HEK293 (cell line): ENCODE measurements around the gene HOTAIR.
A peak's percentile ranks its signal among the peaks of the same experiment; 100 is the strongest.

Source experiments
- CTCF ChIA-PET: fragments of 350-600 bp; formaldehyde crosslinking; extraction: SDS; loops from one replicate; lab custom pipeline; 2021; ENCODE audit warnings: antibody characterized with exemption; lab: Yijun Ruan, JAX
- POLR2A ChIA-PET: fragments of 300-600 bp; formaldehyde crosslinking; extraction: SDS; loops from one replicate; lab custom pipeline; 2020; ENCODE audit warnings: antibody characterized with exemption, inconsistent platforms; lab: Yijun Ruan, JAX
- H3K27ac ChIP-seq: fragments of 200-500 bp; sonication (Bioruptor generic); 2 replicates; pipeline ENCODE4 v1.5.1; 2014; ENCODE audit warnings: low read depth, low read length, control low read depth, inconsistent platforms; ENCODE audit errors: extremely low read depth
- H3K36me3 ChIP-seq, 2 experiments: fragments of 200-500 bp in 1 of 2; sonication (Bioruptor generic) in 1 of 2; 1 replicate in 1 of 2; 2 replicates in 1 of 2; pipeline ENCODE4 v1.5.1; 2014 to 2017; ENCODE audit warnings: inconsistent platforms in 2 of 2, low read length in 2 of 2; ENCODE audit not compliant: control insufficient read depth in 2 of 2, insufficient read depth in 1 of 2
- H3K4me1 ChIP-seq: fragments of 200-500 bp; sonication (Bioruptor generic); 2 replicates; pipeline ENCODE4 v1.5.1; 2014; ENCODE audit warnings: mild to moderate bottlenecking, low read length, inconsistent platforms; ENCODE audit not compliant: control insufficient read depth, insufficient read depth
- H3K4me3 ChIP-seq: 2 replicates; pipeline ENCODE4 v1.5.1; 2011; ENCODE audit warnings: low read depth, mild to moderate bottlenecking, control low read depth, low read length, moderate library complexity
- H3K9me3 ChIP-seq: fragments of 200-500 bp; sonication (Bioruptor generic); 2 replicates; pipeline ENCODE4 v1.5.1; 2014; ENCODE audit warnings: low read depth, low read length, inconsistent platforms; ENCODE audit not compliant: control insufficient read depth, insufficient read depth
- OVOL3 ChIP-seq: fragments of 450-650 bp; formaldehyde crosslinking; IDR thresholded peaks from 2 replicates; pipeline ENCODE4 v1.5.1; 2016; ENCODE audit warnings: missing biosample characterization, missing genetic modification characterization
- TCF7L2 ChIP-seq: IDR thresholded peaks from 2 replicates; pipeline ENCODE4 v1.6.1; 2011; ENCODE audit warnings: low read depth, mild to moderate bottlenecking, inconsistent platforms, low read length, moderate library complexity, borderline replicate concordance
- YY1 ChIP-seq: fragments of 450-650 bp; formaldehyde crosslinking; IDR thresholded peaks from 2 replicates; pipeline ENCODE4 v1.5.1; 2018; ENCODE audit warnings: missing biosample characterization, missing genetic modification characterization
- ZBTB48 ChIP-seq: fragments of 450-650 bp; formaldehyde crosslinking; IDR thresholded peaks from 2 replicates; pipeline ENCODE4 v1.5.1; 2016; ENCODE audit warnings: missing biosample characterization, missing genetic modification characterization
- ZFP69B ChIP-seq: fragments of 450-650 bp; formaldehyde crosslinking; IDR thresholded peaks from 2 replicates; pipeline ENCODE4 v1.5.1; 2016; ENCODE audit warnings: missing biosample characterization, missing genetic modification characterization
- ZNF2 ChIP-seq: fragments of 450-650 bp; formaldehyde crosslinking; IDR thresholded peaks from 2 replicates; pipeline ENCODE4 v1.5.1; 2016; ENCODE audit warnings: missing biosample characterization, missing genetic modification characterization
- ZNF24 ChIP-seq: fragments of 450-650 bp; formaldehyde crosslinking; IDR thresholded peaks from 2 replicates; pipeline ENCODE4 v1.5.1; 2016; ENCODE audit warnings: missing biosample characterization, missing genetic modification characterization
- ZNF292 ChIP-seq: fragments of 450-650 bp; formaldehyde crosslinking; IDR thresholded peaks from 2 replicates; pipeline ENCODE4 v1.5.1; 2016; ENCODE audit warnings: low read depth, missing biosample characterization, missing genetic modification characterization, borderline replicate concordance
- ZNF341 ChIP-seq: fragments of 450-650 bp; formaldehyde crosslinking; IDR thresholded peaks from 2 replicates; pipeline ENCODE4; 2016; ENCODE audit warnings: low read depth, missing biosample characterization, missing genetic modification characterization
- ZNF354C ChIP-seq: fragments of 450-650 bp; formaldehyde crosslinking; IDR thresholded peaks from 2 replicates; pipeline ENCODE4 v1.5.1; 2016; ENCODE audit warnings: missing biosample characterization, missing genetic modification characterization, low read depth, borderline replicate concordance
- ZNF37A ChIP-seq: fragments of 450-650 bp; IDR thresholded peaks from 2 replicates; pipeline ENCODE4 v1.5.1; 2018; ENCODE audit warnings: missing biosample characterization, missing genetic modification characterization
- ZNF391 ChIP-seq: fragments of 450-650 bp; formaldehyde crosslinking; IDR thresholded peaks from 2 replicates; pipeline ENCODE4 v1.5.1; 2016; ENCODE audit warnings: low read depth, missing biosample characterization, missing genetic modification characterization, borderline replicate concordance
- ZNF423 ChIP-seq: fragments of 450-650 bp; formaldehyde crosslinking; IDR thresholded peaks from 2 replicates; pipeline ENCODE4 v1.5.1; 2016; ENCODE audit warnings: missing biosample characterization, missing genetic modification characterization
- ZNF555 ChIP-seq: fragments of 450-650 bp; formaldehyde crosslinking; conservative IDR thresholded peaks from 2 replicates; pipeline ENCODE4 v1.5.1; 2017; ENCODE audit warnings: missing biosample characterization, mild to moderate bottlenecking, missing genetic modification characterization, inconsistent platforms
- ZNF621 ChIP-seq: fragments of 450-650 bp; formaldehyde crosslinking; IDR thresholded peaks from 2 replicates; pipeline ENCODE4 v1.5.1; 2017; ENCODE audit warnings: missing biosample characterization, missing genetic modification characterization
- ZNF623 ChIP-seq: fragments of 450-650 bp; formaldehyde crosslinking; IDR thresholded peaks from 2 replicates; pipeline ENCODE4 v1.5.1; 2016; ENCODE audit warnings: missing biosample characterization, missing genetic modification characterization
- ZNF639 ChIP-seq: fragments of 450-650 bp; formaldehyde crosslinking; IDR thresholded peaks from 2 replicates; pipeline ENCODE4 v1.5.1; 2016; ENCODE audit warnings: missing biosample characterization, missing genetic modification characterization
- ZNF677 ChIP-seq: fragments of 450-650 bp; IDR thresholded peaks from 2 replicates; pipeline ENCODE4 v1.5.0; 2018; ENCODE audit warnings: missing biosample characterization, mild to moderate bottlenecking, missing genetic modification characterization, moderate library complexity
- ZNF776 ChIP-seq: fragments of 450-650 bp; formaldehyde crosslinking; IDR thresholded peaks from 2 replicates; pipeline ENCODE4 v1.5.0; 2017; ENCODE audit warnings: missing biosample characterization, missing genetic modification characterization, borderline replicate concordance
- ZNF777 ChIP-seq: fragments of 450-650 bp; formaldehyde crosslinking; IDR thresholded peaks from 2 replicates; pipeline ENCODE4 v1.5.1; 2017; ENCODE audit warnings: missing biosample characterization, missing genetic modification characterization, borderline replicate concordance
- ZNF830 ChIP-seq: fragments of 450-650 bp; IDR thresholded peaks from 2 replicates; pipeline ENCODE4 v1.5.0; 2018; ENCODE audit warnings: missing biosample characterization, missing genetic modification characterization, low read depth, mild to moderate bottlenecking, moderate library complexity
- ZSCAN30 ChIP-seq: fragments of 450-650 bp; IDR thresholded peaks from 2 replicates; pipeline ENCODE4 v1.5.1; 2018; ENCODE audit warnings: missing biosample characterization, mild to moderate bottlenecking, missing genetic modification characterization, moderate library complexity
- ZXDB ChIP-seq: fragments of 450-650 bp; formaldehyde crosslinking; IDR thresholded peaks from 2 replicates; pipeline ENCODE4 v1.5.1; 2016; ENCODE audit warnings: missing biosample characterization, missing genetic modification characterization
- TF ChIP-seq, protein P1 (sequence below): fragments of 450-650 bp; formaldehyde crosslinking; IDR thresholded peaks from 2 replicates; pipeline ENCODE4 v1.5.1; 2016; ENCODE audit warnings: missing biosample characterization, missing genetic modification characterization
- TF ChIP-seq, protein P2 (sequence below): fragments of 450-650 bp; formaldehyde crosslinking; IDR thresholded peaks from 2 replicates; pipeline ENCODE4 v1.5.1; 2017; ENCODE audit warnings: missing biosample characterization, mild to moderate bottlenecking, missing genetic modification characterization, moderate library complexity
- TF ChIP-seq, protein P3 (sequence below): fragments of 450-650 bp; formaldehyde crosslinking; IDR thresholded peaks from 2 replicates; pipeline ENCODE4 v1.5.1; 2016; ENCODE audit warnings: missing biosample characterization, missing genetic modification characterization
- TF ChIP-seq, protein P4 (sequence below): fragments of 450-650 bp; IDR thresholded peaks from 2 replicates; pipeline ENCODE4 v1.5.1; 2018; ENCODE audit warnings: missing biosample characterization, mild to moderate bottlenecking, missing genetic modification characterization

The HOTAIR gene

GRCh38 chr12:54019091-54019811 is 44.5 kb upstream of the HOTAIR start (continued):
- TF ChIP-seq ZNF777 (no peak), ZNF639 (tag by site-specific recombination) (no peak), ZNF621 (tag by site-specific recombination) (no peak), ZSCAN30 (tag by site-specific recombination) (0 out of 2 replicates have a peak, but pooled peaks have one; percentile 15), ZNF776 (tag by site-specific recombination) (no peak), ZNF341 (tag by site-specific recombination) (no peak), ZNF830 (tag by site-specific recombination) (no peak), ZNF292 (no peak), YY1 (tag by site-specific recombination) (0 out of 2 replicates have a peak, but pooled peaks have one; percentile 19), ZXDB (tag by site-specific recombination) (no peak)
- TF ChIP-seq, protein P1, sequence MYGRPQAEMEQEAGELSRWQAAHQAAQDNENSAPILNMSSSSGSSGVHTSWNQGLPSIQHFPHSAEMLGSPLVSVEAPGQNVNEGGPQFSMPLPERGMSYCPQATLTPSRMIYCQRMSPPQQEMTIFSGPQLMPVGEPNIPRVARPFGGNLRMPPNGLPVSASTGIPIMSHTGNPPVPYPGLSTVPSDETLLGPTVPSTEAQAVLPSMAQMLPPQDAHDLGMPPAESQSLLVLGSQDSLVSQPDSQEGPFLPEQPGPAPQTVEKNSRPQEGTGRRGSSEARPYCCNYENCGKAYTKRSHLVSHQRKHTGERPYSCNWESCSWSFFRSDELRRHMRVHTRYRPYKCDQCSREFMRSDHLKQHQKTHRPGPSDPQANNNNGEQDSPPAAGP = no peak

DNA sequence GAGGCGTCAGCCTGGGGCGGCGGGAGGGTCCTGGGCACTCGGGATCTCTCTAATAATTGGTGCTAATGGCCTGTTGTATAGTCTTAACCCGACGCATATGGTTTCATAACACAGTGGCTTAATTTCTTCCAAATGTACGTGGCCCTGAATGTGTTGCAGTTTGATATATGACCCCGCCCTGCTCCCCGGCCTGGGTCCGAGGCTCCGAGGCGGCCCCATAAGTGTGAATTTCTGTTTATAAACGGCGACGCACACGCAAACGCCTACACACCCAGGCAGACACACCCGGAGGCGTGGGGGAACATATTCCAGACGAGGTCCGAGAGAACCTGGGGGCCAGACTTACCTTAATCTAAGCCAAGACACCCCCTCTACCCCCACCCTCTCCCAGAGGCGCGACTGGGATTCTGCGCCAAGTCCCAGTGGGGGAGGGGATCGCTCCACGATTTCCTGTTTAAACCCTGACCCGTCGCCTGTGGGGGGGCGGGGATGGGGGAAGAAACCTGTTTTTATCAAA is 43.8 kb upstream of the HOTAIR start:
- peak overlapping the region; percentile 100 for H3K27ac ChIP-seq
- CTCF ChIA-PET = interaction anchor here (1.8 kb wide), 1 partner anchor 34 kb away, joined by 4 read pairs; the partner anchor contains the start of gene HOXC10
- H3K4me3 ChIP-seq = peak overlapping the region; percentile 81
- POLR2A ChIA-PET = interaction anchor here (1.0 kb wide), 1 partner anchor 107 kb away, joined by 3 read pairs; no protein-coding TSS in a partner anchor
- no peaks in the 10 kb centered on the region for H3K9me3 ChIP-seq
- no peaks in the 10 kb centered on the region for H3K36me3 ChIP-seq
- H3K4me1 ChIP-seq = peaks cover 54% of the 10 kb centered on the region
- TF ChIP-seq ZBTB48 (tag by site-specific recombination) = no peak
- no peak for TF ChIP-seq ZNF354C (tag by site-specific recombination)
- TF ChIP-seq ZNF37A (tag by site-specific recombination) = no peak
- TF ChIP-seq ZNF423 (tag by site-specific recombination) = 0 out of 2 replicates have a peak, but pooled peaks have one; percentile 19
- TF ChIP-seq ZNF24 = no peak
- no peak for TF ChIP-seq ZNF555
- TF ChIP-seq, protein P1 = peak; percentile 57
- 0 out of 2 replicates have a peak, but pooled peaks have one; percentile 4 for TF ChIP-seq ZNF2 (tag by site-specific recombination)
- no peak for TF ChIP-seq ZNF623 (tag by site-specific recombination)
- TF ChIP-seq ZNF391 = no peak
- TF ChIP-seq TCF7L2 = no peak
- no peak for TF ChIP-seq ZNF830 (tag by site-specific recombination)
- TF ChIP-seq OVOL3 (tag by site-specific recombination) = no peak
- TF ChIP-seq, protein P2, sequence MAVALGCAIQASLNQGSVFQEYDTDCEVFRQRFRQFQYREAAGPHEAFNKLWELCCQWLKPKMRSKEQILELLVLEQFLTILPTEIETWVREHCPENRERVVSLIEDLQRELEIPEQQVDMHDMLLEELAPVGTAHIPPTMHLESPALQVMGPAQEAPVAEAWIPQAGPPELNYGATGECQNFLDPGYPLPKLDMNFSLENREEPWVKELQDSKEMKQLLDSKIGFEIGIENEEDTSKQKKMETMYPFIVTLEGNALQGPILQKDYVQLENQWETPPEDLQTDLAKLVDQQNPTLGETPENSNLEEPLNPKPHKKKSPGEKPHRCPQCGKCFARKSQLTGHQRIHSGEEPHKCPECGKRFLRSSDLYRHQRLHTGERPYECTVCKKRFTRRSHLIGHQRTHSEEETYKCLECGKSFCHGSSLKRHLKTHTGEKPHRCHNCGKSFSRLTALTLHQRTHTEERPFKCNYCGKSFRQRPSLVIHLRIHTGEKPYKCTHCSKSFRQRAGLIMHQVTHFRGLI (tag by site-specific recombination) = no peak
- peak; percentile 68 for TF ChIP-seq ZFP69B
- TF ChIP-seq ZNF677 (tag by site-specific recombination) = no peak
- TF ChIP-seq, protein P3, sequence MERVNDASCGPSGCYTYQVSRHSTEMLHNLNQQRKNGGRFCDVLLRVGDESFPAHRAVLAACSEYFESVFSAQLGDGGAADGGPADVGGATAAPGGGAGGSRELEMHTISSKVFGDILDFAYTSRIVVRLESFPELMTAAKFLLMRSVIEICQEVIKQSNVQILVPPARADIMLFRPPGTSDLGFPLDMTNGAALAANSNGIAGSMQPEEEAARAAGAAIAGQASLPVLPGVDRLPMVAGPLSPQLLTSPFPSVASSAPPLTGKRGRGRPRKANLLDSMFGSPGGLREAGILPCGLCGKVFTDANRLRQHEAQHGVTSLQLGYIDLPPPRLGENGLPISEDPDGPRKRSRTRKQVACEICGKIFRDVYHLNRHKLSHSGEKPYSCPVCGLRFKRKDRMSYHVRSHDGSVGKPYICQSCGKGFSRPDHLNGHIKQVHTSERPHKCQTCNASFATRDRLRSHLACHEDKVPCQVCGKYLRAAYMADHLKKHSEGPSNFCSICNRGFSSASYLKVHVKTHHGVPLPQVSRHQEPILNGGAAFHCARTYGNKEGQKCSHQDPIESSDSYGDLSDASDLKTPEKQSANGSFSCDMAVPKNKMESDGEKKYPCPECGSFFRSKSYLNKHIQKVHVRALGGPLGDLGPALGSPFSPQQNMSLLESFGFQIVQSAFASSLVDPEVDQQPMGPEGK (tag by site-specific recombination) = peak; percentile 19; the same call in 1 of the 2 replicates
- TF ChIP-seq, protein P4, sequence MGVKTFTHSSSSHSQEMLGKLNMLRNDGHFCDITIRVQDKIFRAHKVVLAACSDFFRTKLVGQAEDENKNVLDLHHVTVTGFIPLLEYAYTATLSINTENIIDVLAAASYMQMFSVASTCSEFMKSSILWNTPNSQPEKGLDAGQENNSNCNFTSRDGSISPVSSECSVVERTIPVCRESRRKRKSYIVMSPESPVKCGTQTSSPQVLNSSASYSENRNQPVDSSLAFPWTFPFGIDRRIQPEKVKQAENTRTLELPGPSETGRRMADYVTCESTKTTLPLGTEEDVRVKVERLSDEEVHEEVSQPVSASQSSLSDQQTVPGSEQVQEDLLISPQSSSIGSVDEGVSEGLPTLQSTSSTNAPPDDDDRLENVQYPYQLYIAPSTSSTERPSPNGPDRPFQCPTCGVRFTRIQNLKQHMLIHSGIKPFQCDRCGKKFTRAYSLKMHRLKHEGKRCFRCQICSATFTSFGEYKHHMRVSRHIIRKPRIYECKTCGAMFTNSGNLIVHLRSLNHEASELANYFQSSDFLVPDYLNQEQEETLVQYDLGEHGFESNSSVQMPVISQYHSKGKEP (tag by site-specific recombination) = 0 out of 2 replicates have a peak, but pooled peaks have one; percentile 21
